GM18867 (cell line): ENCODE measurements around the gene P4HA3.

Source experiments
- ATAC-seq: cut with Tn5 transposase; IDR thresholded peaks from one replicate; pipeline ENCODE4 v1.9.1; 2021; ENCODE audit warnings: mild to moderate bottlenecking, moderate library complexity; ENCODE audit not compliant: unreplicated experiment

P4HA3 gene

DNA sequence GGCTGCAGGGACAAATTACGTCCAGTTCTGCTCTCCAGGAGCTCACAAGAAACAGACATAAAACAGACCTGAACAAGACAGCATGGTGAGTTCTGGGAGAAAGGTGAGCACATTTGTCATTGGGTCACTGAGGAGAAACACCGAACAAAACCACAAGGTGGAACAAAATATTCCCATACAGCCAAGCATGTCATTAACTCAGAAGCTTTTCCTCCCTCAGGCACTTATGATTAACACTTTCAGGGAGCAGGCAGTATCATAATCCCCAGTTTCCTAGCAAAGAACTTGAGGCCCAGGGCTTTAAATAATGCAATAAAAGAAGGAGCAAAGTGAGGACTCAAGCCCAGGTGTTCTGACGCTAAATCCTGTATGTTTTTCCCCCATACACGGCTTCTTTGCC is 43.0 kb downstream of the P4HA3 start:
- ATAC-seq = no peak

DNA sequence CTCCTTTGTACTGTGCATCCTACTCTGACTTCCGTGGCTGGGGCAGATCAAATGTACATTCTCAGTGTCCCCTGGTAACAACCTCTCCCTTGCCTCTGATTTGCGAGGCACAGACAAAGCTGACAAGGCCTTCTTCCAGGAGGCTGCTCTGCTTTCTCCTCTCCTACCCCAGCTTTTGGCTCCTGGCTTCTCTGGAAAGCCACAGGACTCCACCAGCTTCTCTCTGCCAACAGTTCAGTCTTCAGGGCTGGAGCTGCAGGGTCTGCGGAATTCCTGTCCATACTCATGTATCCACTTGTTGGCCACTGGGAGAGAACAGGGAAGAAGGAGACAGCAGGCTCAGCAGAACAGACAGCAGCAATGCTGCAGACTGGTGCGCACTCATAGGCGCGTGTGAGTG is 44.4 kb downstream of the P4HA3 start:
- no peak for ATAC-seq

DNA sequence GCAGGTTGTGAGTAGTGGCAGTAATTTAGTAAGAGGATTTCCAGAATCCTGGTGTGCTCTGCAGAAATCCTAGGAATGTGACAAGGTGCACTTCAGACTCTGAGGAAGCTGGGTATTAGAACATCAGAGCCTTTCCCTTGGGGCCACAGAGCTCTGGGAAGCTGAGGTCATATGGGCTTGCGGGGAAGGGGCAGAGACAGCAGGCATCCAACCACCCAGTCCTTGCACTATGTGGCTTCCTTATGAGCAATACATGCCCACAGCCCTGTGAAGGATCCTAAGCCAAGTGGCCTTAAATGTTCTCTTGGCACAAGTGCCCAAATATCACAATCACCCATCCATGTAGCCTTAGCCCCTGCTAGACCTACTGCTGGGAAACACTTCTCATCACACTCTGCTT is 46.2 kb downstream of the P4HA3 start:
- ATAC-seq = no peak

DNA sequence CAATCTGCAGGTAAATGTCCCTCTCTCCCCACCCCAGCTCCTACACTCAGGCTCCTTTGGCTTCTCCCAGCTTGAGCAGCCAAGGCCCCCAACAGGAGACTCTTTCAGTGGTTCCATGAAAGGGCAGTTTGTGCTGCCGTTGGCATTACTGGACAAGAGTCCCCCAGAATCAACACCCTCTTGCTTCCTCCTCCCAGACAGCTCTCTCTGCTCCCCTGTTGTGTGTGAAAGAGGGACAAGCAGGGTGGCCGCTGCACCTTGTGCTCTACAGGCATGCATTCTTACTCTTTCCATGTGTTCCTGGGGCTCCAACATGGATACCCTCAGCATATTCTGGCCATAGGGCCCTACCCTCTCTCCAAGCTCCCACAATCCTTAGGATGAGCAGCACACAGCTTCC is 48.7 kb downstream of the P4HA3 start:
- no peak for ATAC-seq

DNA sequence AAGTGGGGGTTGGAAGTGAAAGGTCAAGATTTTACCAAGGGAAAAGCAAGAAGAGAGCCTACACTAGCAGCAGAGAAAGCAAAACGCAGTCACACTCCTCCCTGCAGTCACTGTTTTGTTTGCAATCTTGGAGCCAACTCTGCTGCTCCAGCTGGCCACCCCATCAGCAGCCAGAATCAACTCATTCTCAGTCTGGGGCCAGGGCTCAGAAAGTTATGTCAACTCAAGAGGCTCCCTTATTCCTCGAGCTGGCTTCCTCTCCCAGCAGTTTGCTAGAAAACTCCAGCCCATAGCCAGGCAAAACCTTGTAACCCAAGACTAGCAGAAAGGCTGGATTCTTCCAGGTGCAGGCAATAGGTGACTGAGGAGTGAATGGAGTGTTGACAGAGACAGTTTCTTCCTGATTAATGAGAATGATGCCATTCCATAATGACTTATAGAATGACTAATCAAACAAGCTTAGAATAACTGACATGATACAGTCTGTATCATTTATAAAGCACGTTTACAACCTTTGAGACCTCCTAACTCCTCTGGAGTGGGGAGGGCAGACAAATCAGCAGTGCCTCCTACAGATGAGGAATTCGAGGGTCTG is 53.4 kb downstream of the P4HA3 start:
- ATAC-seq = no peak

DNA sequence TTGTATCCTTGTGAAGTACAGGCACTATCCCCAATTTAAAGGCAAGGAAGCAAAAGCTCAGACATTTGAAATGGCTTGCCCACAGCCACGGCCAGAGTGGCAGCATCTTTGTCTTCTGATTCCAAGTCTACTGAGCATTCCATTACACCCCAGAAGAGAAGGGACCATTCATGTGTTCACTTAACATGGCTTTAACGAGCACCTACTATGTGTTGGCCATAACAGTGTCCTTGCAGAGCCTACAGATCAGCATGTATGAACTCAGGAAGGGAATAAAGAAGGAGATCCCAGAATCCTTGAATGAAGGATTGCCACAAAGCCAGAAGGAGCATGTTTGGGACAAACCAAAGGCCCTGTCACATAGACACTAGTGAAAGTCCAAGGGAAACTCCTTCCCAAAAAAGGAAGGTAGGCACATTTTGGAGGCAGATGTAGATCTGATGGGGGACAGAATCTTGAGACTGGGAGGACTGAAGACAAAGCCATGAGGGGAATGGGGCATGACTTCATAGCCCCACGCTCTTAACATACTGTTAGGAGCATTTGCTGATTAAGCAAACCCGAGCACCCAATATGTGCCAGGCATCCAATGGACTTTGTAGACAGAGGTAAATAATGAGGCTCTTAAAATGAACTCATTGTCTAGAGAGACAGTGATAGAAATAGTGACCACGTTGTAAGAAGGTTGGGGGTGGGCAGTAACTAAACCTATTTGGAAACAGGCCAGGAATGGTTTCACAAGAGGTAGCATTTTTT is 54.9 kb downstream of the P4HA3 start:
- no peak for ATAC-seq

DNA sequence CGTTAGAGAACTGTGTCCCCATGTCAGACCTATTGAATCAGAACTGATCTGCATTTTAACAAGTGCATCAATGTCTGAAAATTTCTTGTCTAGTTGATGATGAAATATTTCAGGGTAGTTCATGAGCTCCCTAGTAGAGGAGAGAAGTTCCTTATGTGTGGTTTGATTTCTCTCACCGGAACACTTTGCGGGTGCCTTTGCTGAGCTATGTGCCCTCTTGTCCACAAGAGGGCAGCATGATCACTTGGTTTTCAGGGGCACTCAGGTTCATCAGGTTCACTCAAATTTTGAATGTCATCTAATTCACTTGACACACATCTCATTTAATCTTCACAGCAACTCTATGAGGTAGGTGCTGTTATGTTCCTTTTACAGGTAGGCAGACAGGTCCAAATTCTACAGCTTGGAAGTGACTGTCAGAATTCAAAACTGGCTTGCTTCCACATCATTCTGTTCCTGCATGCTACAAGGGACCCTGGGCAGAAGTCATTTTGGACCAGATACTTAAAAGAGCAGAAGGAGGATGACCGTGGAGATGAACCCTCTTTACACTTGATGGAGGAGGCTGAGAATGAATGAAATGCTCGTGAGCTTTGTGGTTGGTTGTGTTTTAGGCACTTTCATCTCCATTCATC is 55.6 kb downstream of the P4HA3 start:
- ATAC-seq = peak; percentile 41

DNA sequence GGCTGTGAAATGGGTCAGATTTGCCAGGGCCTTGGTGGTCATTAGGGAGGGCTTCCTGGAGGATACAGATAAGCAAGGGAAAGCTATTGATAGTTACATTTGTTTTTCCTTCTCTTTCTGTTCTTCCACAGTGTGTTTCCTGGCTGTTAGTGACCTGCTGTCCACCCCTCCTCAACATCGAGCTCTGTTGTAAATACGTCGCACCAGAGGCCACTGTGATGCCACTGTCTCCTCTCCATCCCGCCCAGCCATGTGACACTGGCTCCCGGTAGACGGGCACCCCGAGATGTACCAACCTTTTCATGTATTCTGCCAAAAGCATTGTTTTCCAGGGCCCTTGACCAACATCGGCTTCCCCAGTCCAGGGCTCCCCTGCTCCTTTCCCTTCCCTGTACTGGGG is 58.1 kb downstream of the P4HA3 start:
- ATAC-seq = no peak

DNA sequence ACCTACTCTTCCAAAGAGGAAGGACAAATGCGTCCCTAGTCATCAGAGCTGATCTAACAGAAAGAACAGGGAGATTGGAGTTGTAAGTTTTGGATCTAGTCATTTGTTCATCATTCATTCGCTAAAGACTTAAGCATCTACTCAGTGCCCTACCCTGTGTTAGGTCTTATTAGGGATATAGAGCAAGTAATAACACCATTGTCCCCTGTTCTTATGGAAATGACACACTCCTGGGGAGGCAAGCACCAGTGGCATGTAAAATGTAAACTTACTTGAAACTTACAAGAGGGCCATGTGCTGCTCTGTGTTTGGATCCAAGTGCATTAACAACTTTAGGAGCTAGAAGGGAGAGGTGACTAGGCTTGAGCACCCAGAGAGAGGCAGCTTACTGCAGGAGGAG is 61.9 kb downstream of the P4HA3 start:
- ATAC-seq = no peak

DNA sequence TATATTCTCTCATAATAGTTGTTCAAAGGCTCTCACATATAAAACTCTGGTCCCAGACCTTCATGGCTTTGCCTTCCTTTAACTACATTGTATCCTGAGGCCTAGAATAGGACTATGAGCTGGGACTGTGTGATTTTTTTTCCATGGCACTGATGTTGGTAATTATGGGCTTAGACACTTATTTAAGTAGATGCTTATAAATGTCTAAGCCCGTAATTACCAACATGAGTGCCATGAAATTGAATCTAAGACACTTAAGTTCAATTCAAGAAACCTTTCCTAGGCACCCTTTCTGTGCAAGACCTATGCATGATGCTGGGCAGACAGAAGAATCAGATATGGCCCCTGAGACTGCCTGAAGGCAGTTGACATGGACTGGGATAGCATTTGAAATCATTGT is 63.0 kb downstream of the P4HA3 start:
- ATAC-seq = no peak

DNA sequence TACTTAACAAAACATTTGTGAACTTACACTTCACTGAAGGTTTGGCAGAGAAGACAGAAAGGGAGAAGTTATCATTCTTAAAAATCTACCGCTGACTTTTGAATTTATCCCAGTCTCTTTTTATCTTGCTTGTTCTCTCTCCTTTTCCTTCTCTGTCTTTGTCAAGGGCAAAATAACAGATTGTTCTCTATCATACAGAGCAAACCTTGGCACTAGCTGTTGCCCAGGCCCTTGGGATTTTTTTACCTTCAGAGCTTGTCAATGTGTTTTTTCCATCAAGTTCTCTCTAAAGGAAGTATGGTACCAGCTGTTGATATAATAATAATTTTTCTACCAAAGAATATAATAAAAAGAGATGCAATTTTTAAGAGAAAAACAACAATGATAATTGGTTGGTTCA is 73.2 kb downstream of the P4HA3 start:
- no peak for ATAC-seq

DNA sequence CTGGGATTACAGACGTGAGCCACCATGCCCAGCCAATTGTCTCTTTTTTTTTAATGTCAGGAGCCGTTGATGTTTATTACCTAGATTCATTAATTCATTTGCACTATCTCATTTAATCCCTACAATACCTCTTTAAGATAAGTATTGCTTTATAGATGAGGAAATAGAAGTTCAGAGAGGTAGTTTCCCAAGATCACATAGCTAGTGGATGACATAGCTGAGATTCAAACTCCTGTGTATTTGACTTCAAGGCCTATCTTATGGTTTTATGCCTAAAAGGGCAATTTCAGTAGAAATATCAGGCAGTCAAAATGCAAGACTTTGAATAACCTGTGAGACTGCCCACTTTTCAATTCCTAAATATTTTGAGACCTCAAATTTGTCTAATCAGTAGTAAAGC is 73.9 kb downstream of the P4HA3 start:
- ATAC-seq = no peak

DNA sequence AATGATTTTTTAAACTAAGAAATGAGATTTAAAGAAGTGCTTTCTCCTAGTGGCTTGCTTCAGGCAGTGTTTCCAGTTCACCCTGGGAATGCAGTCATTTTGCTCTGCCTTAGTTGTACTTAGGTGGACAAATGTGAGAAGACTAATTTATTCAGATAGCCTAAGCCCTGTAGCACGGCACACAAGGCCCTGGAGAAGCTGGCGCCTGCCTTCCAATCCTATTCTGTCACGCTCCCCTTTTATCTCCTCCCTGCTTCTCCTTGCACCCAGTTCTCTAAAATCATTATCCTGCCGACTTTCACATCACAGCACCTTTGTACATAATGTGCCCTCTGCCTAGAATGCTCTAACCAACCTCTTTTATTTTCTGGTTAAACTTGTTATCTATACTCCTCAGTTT is 76.3 kb downstream of the P4HA3 start:
- ATAC-seq = no peak

DNA sequence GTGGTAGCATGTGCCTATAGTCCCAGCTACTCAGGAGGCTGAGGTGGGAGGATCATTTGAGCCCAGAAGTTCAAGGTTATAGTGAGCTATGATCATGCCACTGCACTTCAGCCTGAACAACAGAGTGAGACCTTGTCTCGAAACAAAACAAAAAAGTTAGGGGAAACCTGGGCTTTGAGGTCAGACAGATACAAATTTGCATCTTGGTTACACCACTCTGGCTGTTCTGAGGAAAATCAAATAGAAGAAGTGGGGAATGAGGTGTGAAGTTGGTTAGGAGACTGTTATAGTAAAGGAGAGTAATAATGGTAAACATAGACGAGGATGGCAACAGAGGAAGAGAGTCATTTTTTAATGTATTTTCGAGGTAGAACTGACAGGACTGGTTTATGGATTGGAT is 77.8 kb downstream of the P4HA3 start:
- no peak for ATAC-seq

DNA sequence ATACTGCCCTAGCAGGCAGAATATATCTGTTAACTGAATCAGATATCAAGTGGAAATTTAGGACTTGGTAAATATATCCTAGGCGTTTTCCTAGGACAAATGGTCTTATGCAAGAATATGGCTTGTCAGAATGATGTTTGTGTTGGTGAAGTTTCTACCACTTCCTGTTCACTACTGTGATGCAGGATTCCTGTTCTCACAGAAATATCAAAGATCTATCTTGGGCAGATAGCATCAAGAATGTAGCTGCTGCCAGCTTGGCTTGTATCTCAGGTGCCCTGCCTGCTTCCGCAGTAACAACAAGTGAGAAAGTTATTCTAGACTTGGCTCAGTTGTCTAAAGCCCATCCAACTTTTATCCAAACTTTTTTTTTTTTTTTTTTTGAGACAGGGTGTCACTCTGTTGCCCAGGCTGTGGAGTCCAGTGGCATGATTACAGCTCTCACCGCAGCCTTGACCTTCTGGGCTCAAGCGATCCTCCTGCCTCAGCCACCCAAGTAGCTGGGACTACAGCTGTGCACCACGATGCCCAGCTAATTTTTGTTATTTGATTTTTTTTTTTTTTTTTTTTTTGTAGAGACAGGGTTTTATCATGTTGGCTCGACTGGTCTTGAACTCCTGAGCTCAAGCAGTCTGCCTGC is 79.0 kb downstream of the P4HA3 start:
- ATAC-seq = no peak

DNA sequence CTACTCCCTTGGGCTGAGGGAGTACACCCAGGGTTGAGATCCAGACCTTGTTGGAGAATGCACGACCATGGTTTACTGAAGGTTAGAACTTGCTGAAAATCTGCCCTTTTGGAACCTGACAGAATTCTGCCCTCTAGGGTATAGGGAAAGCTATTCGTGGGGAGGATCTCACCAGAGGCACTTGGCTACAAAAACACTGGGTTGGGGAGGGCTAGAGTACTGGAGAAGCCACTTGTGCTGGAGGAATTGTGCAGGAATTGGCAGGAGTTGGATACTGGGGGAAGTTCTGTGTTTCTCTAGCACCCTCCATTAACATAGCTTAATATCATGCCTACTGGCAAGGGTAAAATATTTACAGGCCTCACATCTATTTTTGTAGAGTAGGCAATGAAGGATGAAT is 84.5 kb downstream of the P4HA3 start:
- no peak for ATAC-seq

DNA sequence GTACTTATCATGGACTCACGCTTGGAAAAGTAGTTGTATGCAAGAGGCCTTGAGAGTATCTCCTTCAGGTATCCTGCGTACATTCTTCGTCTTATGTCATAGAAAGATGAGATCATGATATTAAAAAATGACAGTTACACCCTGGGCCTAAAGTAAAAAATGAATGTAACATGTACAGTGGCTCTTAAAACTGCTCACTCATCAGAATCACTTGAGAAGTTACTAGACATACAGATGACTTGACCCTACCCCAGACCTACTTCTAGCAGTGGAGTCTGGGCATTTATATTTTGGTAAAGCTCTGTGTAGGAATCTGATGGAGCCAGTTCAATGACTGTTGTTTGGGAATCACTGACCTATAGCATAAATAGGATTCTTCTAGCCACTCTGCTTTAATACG is 85.9 kb downstream of the P4HA3 start:
- no peak for ATAC-seq

DNA sequence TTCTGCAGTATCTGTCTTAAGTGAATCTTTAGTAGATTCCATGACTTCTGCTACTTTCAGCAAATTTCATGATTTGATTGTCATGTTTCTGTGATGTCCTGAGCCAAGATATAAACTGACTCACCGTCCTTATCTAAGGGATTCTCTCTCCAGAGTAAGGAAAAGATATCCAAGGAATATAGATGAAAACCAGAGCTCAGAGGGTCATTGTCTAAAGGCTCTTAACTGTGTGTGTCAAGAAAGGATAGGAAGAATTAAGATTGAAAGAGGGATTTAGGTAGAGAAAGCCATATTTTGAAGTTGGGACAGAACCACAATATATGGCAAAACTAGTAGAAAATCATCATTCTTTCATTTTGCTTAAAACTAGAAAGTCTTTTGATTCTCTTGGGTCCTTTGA is 89.6 kb downstream of the P4HA3 start:
- ATAC-seq = no peak

DNA sequence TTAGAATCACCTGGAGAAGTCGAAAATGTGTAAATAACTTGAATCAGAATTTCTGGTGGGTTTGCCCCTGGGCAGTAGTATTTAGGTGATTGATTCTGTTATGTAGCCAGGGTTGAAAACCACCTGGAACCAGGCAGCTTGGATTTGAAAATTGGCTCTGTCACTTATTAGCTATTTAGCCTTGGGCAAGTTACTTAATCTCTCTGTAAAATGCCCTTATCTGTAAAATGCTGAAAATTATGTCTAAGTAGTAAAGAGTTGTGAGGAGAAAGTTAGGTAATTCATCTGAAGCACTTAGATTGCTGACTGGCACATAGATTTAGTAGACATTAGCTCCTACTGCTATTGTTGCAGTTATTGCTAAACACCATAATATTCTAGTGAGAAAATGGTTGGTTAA is 91.1 kb downstream of the P4HA3 start:
- no peak for ATAC-seq
